Progenitor cell of endocrine pancreas (in vitro differentiated cells): ENCODE data around the gene GLRX3. TPM values are rescaled to one million over a fixed set of nuclear protein-coding genes. Genes with fewer than 3 reads are reported as not detected.

Experiments
- DNase-seq: peaks from one replicate; pipeline ENCODE4 v3.0.0; 2021; ENCODE audit warnings: low spot score; ENCODE audit not compliant: unreplicated experiment
- H3K27ac Mint-ChIP-seq: 2 replicates; pipeline ENCODE4 v1.8.0; 2021; ENCODE audit warnings: mild to moderate bottlenecking, moderate library complexity, mixed read lengths
- H3K27me3 Mint-ChIP-seq: 2 replicates; pipeline ENCODE4 v1.8.0; 2021; ENCODE audit warnings: mixed read lengths
- H3K36me3 Mint-ChIP-seq: 2 replicates; pipeline ENCODE4 v1.8.0; 2022; ENCODE audit warnings: mixed read lengths; ENCODE audit not compliant: insufficient read depth
- H3K4me1 Mint-ChIP-seq: 2 replicates; pipeline ENCODE4 v1.8.0; 2021; ENCODE audit warnings: low read depth, mixed read lengths
- H3K4me3 Mint-ChIP-seq: 2 replicates; pipeline ENCODE4 v1.8.0; 2021; ENCODE audit warnings: low read depth, mild to moderate bottlenecking, moderate library complexity, mixed read lengths
- H3K9me3 Mint-ChIP-seq: 2 replicates; pipeline ENCODE4 v1.8.0; 2021; ENCODE audit warnings: low read depth, mixed read lengths
- total RNA-seq: library from RNA; stranded (reverse); gene quantifications from 2 replicates; pipeline ENCODE4 v1.2.1, GENCODE V29; 2021
- TF ChIP-seq, protein P1 (sequence below): fragments of 200-600 bp; sonication (generic); IDR thresholded peaks from one replicate; pipeline ENCODE4 v1.5.0; 2021; ENCODE audit warnings: antibody characterized with exemption, mild to moderate bottlenecking; ENCODE audit not compliant: unreplicated experiment

Gene GLRX3
- total RNA-seq, 1 donor from 2014 or later = 80.8 TPM

DNA sequence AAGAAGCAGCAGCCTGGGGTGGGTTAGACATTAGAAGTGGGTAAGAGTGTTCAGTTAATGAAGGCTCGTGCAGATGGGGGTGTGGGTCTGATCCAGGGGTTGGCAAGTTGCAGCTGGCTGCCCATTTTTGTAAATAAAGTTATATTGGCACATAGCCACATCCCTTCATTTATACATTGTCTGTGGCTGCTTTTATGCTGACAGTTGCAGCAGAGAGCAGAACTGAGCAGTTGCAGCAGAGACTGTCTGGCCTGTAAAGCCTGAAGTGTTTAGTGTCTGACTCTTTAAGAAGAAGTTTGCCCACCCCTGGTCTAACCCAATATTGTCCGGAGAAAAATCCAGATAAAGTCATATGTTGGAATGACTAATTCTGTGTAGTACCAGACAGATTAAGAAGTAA lies 38.1 kb downstream of the GLRX3 start:
- DNase-seq = no peak

DNA sequence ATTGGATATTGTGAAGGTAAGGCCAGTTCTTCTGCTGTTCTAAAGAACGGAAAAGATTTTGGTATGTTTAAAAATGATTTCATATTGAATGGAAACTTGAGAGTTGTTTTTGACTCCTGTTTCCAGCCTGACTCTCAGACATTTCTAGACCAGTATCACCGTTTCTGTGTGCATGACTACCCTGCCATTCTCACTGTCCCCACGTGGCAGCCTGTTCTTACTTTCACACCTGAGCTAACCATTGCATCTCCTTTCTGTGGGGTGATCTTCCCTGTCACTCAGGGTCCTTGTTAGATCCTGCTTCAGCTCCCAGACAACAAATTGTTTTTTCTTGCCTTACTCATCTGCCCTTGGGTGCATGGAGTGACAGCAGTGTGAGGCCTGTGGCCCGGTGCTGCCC lies 38.9 kb downstream of the GLRX3 start:
- DNase-seq = no peak
- no peaks in the 10 kb centered on the region for H3K27me3 Mint-ChIP-seq
- H3K36me3 Mint-ChIP-seq = peaks cover 10% of the 10 kb centered on the region
- TF ChIP-seq, protein P1, sequence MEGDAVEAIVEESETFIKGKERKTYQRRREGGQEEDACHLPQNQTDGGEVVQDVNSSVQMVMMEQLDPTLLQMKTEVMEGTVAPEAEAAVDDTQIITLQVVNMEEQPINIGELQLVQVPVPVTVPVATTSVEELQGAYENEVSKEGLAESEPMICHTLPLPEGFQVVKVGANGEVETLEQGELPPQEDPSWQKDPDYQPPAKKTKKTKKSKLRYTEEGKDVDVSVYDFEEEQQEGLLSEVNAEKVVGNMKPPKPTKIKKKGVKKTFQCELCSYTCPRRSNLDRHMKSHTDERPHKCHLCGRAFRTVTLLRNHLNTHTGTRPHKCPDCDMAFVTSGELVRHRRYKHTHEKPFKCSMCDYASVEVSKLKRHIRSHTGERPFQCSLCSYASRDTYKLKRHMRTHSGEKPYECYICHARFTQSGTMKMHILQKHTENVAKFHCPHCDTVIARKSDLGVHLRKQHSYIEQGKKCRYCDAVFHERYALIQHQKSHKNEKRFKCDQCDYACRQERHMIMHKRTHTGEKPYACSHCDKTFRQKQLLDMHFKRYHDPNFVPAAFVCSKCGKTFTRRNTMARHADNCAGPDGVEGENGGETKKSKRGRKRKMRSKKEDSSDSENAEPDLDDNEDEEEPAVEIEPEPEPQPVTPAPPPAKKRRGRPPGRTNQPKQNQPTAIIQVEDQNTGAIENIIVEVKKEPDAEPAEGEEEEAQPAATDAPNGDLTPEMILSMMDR = no peak
- no peak overlapping the region for H3K27ac Mint-ChIP-seq
- no peak overlapping the region for H3K4me3 Mint-ChIP-seq
- no peaks in the 10 kb centered on the region for H3K9me3 Mint-ChIP-seq
- H3K4me1 Mint-ChIP-seq = peaks cover under 1% of the 10 kb centered on the region

More for the DNA sequence above, 38.1 kb downstream of the GLRX3 start:
- Mint-ChIP-seq H3K4me1 (peaks cover 8% of the 10 kb centered on the region), H3K27ac (no peak overlapping the region), H3K36me3 (peaks cover 12% of the 10 kb centered on the region), H3K27me3 (no peaks in the 10 kb centered on the region), H3K9me3 (no peaks in the 10 kb centered on the region), H3K4me3 (no peak overlapping the region)
- TF ChIP-seq, protein P1 = no peak

DNA sequence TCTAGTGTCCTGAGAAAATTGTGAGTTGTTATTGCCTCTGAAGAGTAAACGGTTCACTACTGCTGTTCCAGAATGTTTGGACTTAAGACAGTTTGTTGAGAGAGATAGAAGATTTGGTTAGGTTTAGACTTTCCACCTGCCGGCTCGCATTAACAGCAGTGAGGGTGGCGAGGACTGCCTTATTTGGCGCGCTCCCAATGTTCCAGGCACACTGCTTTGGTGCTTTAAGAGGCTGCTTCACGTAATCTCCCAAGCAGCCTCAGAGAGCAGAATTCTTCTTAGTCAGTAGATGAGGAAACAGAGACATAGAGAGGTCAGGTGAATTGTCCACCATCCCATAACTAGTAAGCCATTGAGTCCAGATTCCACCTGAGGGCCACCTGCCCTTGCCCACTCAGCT lies 41.1 kb downstream of the GLRX3 start:
- TF ChIP-seq, protein P1 = no peak
- Mint-ChIP-seq H3K27me3 (no peaks in the 10 kb centered on the region), H3K9me3 (no peaks in the 10 kb centered on the region), H3K36me3 (peaks cover 15% of the 10 kb centered on the region), H3K4me3 (no peak overlapping the region), H3K4me1 (no peaks in the 10 kb centered on the region), H3K27ac (no peak overlapping the region)
- DNase-seq = no peak

DNA sequence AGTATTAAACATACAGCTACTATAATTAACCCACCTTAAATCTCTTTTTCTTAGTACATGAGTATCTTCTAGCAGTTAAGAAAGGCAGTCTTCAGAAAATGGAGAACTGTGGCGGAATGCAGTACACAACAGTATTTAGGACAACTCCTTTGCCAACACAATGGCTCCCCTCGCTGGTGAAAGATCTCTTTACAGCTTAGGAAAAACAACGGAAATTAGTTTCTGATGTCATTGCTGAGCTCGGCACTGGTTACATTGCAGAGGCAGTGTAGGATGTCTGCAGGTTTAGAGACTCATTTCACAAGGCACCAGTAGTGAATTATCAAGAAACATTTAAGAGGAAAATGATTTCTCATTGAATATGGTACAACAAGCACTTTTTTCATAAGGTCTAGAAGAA lies 43.4 kb downstream of the GLRX3 start:
- H3K27ac Mint-ChIP-seq = no peak overlapping the region
- H3K36me3 Mint-ChIP-seq = peaks cover 18% of the 10 kb centered on the region
- no peak overlapping the region for H3K4me3 Mint-ChIP-seq
- no peaks in the 10 kb centered on the region for H3K27me3 Mint-ChIP-seq
- H3K9me3 Mint-ChIP-seq = no peaks in the 10 kb centered on the region
- no peak for DNase-seq
- TF ChIP-seq, protein P1 = peak; percentile 59
- no peaks in the 10 kb centered on the region for H3K4me1 Mint-ChIP-seq

DNA sequence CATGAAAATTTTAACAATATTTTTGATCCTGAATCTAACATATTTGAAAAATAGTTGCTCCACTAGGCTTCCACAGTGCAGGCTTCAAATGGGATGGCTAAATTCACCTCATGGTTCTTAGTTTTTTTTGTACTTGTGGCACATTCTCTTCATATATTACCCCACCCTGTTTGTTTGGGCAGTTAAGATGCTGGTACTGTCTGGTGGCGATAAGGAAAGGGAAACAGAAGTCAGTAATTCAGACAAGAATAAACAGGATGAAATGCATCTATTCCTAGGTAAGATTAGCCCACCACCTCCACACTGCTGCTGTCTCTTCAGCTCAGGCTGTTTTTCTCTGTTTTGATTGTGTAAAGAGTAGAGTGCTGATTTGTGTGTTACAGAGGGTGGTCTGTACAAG lies 44.2 kb downstream of the GLRX3 start:
- Mint-ChIP-seq H3K36me3 (peaks cover 18% of the 10 kb centered on the region), H3K27me3 (no peaks in the 10 kb centered on the region), H3K4me3 (no peak overlapping the region), H3K9me3 (no peaks in the 10 kb centered on the region), H3K4me1 (no peaks in the 10 kb centered on the region), H3K27ac (no peak overlapping the region)
- DNase-seq = no peak
- TF ChIP-seq, protein P1 = no peak
